ENCODE data around the gene COQ10A. TPM values are rescaled to one million over a fixed set of nuclear protein-coding genes. Genes with fewer than 3 reads are reported as not detected.
"Not testable (repeated sequence)": the region's sequence is repeated elsewhere in the genome, so short reads cannot be mapped to it uniquely, and the experiment has no call there.

COQ10A gene
- total and polyA plus RNA-seq, 12 donors: 55.5 to 258 (median 147) TPM

GRCh38 chr12:56280849-56281248 is 14.1 kb downstream of the COQ10A start:
- TF ChIP-seq CTCF (IDR thresholded peaks at IDR 0.05): no peak
- Histone ChIP-seq H3K36me3 (peaks cover 0 to 100% (median 73%) of the 10 kb centered on the region in 9 donors), H3K4me3 (no peak overlapping the region), H3K27ac (no peak overlapping the region), H3K9me3 (no peaks in the 10 kb centered on the region), H3K4me1 (peaks cover 0 to 4% (median 2%) of the 10 kb centered on the region in 9 donors), H3K27me3 (no peaks in the 10 kb centered on the region)
- ATAC-seq: no peak
- intact Hi-C loops (cut with DNase I): no loop called here
- no peak for DNase-seq

- H3K4me3 ChIP-seq: no peak overlapping the region
- ATAC-seq (no peak), DNase-seq (no peak)
- H3K27me3 ChIP-seq: no peaks in the 10 kb centered on the region
- peaks cover 0 to 16% (median 13%) of the 10 kb centered on the region in 9 donors for H3K4me1 ChIP-seq
- WGBS, 2 donors: 88 to 90% methylated on average over 6 of the region's 6 CpGs
- H3K9me3 ChIP-seq: no peaks in the 10 kb centered on the region
- H3K27ac ChIP-seq: no peak overlapping the region
- no peak for TF ChIP-seq CTCF (IDR thresholded peaks at IDR 0.05)
- intact Hi-C loops (cut with DNase I): no loop called here
- peaks cover 0 to 100% (median 72%) of the 10 kb centered on the region in 9 donors for H3K36me3 ChIP-seq
Measured at GRCh38 chr12:56282030-56282429, 15.3 kb downstream of the COQ10A start.

DNA sequence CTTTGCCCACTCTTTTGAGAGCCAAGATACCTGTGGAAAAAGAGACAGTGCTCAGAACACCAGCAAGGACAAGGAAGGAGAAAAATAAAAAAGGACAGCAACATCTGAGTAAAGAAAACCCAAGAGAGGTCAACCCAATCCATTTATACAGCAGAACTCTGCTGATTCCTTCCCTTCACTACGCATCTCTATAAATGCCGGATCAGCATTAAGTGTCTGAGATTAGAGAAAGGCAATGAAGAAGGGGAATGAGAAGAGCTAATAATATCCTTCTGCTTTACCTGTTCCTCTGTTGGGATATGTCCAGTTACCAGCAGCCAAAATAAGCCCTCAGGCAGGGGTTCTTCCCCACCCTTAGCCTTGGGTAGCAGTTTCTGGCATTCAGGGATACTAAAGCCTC is 15.8 kb downstream of the COQ10A start:
- H3K27me3 ChIP-seq: no peaks in the 10 kb centered on the region
- WGBS, 2 donors: 90 to 93% methylated on average over 2 of the region's 2 CpGs
- no peak overlapping the region for H3K4me3 ChIP-seq
- H3K36me3 ChIP-seq: peaks cover 0 to 97% (median 68%) of the 10 kb centered on the region in 9 donors
- no peak overlapping the region for H3K27ac ChIP-seq
- no peak for ATAC-seq
- DNase-seq: no peak
- peaks cover 0 to 21% (median 19%) of the 10 kb centered on the region in 9 donors for H3K4me1 ChIP-seq
- no peak for TF ChIP-seq CTCF (IDR thresholded peaks at IDR 0.05)
- no peaks in the 10 kb centered on the region for H3K9me3 ChIP-seq
- intact Hi-C loops (cut with DNase I): no loop called here

DNA sequence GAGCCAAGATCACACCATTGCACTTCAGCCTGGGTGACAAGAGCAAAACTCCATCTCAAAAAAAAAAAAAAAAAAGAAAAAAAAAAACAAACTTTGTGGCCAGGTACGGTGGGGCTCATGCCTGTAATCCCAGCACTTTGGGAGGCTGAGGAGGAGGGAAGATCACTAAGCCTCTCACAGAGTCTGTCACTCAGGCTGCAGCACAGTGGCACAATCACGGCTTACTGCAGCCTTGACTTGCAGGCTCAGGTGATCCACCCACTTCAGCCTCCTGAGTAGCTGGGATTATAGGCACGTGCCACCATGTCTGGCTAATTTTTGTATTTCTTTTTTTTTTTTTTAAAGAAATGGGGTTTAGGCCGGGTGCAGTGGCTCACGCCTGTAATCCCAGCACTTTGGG is 17.5 kb downstream of the COQ10A start:
- DNase-seq; H3K27ac ChIP-seq; H3K27me3 ChIP-seq; H3K4me3 ChIP-seq; ATAC-seq; intact Hi-C loops (cut with DNase I); H3K9me3 ChIP-seq: not testable (repeated sequence)
- Histone ChIP-seq H3K4me1 (peaks cover 0 to 33% (median 23%) of the 10 kb centered on the region in 9 donors), H3K36me3 (peaks cover 0 to 97% (median 51%) of the 10 kb centered on the region in 9 donors)
- 92% methylated on average over 5 of the region's 5 CpGs for WGBS, 2 donors

DNA sequence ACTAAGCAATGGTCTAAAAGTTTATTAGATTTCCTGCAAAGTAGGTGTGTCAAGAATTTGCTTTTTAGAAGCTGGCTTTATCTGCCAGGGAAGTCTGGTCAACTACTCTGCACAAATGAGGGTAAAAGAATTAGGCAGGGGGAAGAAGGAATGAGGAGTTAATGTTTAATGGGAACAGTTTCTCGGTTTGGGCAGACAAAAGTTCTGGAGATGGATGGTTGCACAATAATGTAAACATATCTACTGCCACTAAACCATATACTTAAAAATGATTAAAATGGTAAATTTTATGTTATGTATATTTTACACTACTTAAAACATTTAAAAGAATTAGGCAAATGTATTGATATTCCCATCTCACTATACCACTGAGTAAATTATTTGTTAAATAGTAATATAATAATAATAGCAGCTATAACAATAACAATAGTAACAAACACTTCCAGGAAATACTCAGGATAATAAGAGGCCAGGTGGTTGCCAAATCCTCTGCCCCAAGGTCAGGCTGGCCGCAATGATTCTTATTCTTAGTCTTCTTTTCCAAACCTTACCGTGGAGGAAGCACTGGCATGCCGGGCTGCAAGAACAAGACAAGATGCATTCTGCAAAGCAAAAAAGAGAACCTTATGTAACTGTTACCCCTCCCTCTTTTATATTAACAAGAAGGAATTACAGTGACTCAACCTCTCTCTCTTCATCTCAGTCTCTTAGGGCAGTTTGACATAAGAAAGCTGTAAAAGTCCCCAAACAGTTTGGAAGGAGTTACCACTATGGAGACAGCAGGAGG is 19.5 kb downstream of the COQ10A start:
- Histone ChIP-seq H3K27ac (peak overlapping the region in 5 of 10 donors; percentile 10 to 50 (median 20)), H3K36me3 (peaks cover 0 to 97% (median 38%) of the 10 kb centered on the region in 9 donors), H3K4me1 (peaks cover 0 to 38% (median 25%) of the 10 kb centered on the region in 9 donors), H3K4me3 (no peak overlapping the region), H3K9me3 (no peaks in the 10 kb centered on the region), H3K27me3 (no peaks in the 10 kb centered on the region)
- TF ChIP-seq CTCF (IDR thresholded peaks at IDR 0.05): no peak
- intact Hi-C loops (cut with DNase I): no loop called here
- ATAC-seq (peak in 3 of 8 donors; percentile 24 to 56 (median 40)), DNase-seq (no peak)
- WGBS, 2 donors: 39 to 42% methylated on average over 4 of the region's 4 CpGs

Data from heart right ventricle (tissue), 16 donors.